Lung (tissue), 12 donors: ENCODE data around the gene CPLX3. TPM values are rescaled to one million over a fixed set of nuclear protein-coding genes. Genes with fewer than 3 reads are reported as not detected.
A peak's percentile ranks its signal among the peaks of the same experiment; 100 is the strongest.

Experiments used
- ATAC-seq: fragments of 200-7000 bp; cut with Tn5 transposase; one replicate; pipeline ENCODE4 v1.9.1; 2020; ENCODE audit warnings: moderate number of reproducible peaks; ENCODE audit not compliant: insufficient read depth, low FRiP score
- DNase-seq, 3 donors: peaks; one replicate each; pipeline ENCODE4 v3.0.0-alpha.2; 2013 to 2017
- H3K27ac ChIP-seq, 2 donors: one replicate each; pipeline ENCODE4 v1.5.1; 2013; ENCODE audit warnings: mild to moderate bottlenecking in 2 of 2, moderate library complexity in 2 of 2, control low read depth in 1 of 2, inconsistent platforms in 1 of 2, low read depth in 1 of 2, low read length in 1 of 2
- H3K27me3 ChIP-seq, 3 donors: one replicate each; pipeline ENCODE4 v1.5.1; 2013; ENCODE audit warnings: low read length in 2 of 3; ENCODE audit not compliant: control insufficient read depth in 3 of 3, insufficient read depth in 3 of 3
- H3K36me3 ChIP-seq, 4 donors: one replicate each; pipeline ENCODE4 v1.5.1; 2013; ENCODE audit warnings: low read length in 4 of 4, mild to moderate bottlenecking in 1 of 4, moderate library complexity in 1 of 4; ENCODE audit not compliant: control insufficient read depth in 4 of 4, insufficient read depth in 4 of 4
- H3K4me1 ChIP-seq, 5 donors: one replicate each; pipeline ENCODE4 v1.5.1; 2013; ENCODE audit warnings: low read length in 5 of 5, mild to moderate bottlenecking in 2 of 5, moderate library complexity in 1 of 5; ENCODE audit not compliant: control insufficient read depth in 5 of 5, insufficient read depth in 5 of 5
- H3K4me3 ChIP-seq: one replicate; pipeline ENCODE4 v1.5.1; 2013; ENCODE audit warnings: mild to moderate bottlenecking, control low read depth, moderate library complexity
- H3K9ac ChIP-seq, 2 donors: one replicate each; pipeline ENCODE4 v1.5.1; 2013; ENCODE audit warnings: low read length in 2 of 2, control low read depth in 1 of 2; ENCODE audit not compliant: insufficient read depth in 1 of 2
- H3K9me3 ChIP-seq, 4 donors: one replicate each; pipeline ENCODE4 v1.5.1; 2013; ENCODE audit warnings: low read length in 3 of 4, mild to moderate bottlenecking in 1 of 4, moderate library complexity in 1 of 4; ENCODE audit not compliant: control insufficient read depth in 4 of 4, insufficient read depth in 3 of 4
- CTCF ChIP-seq: IDR thresholded peaks from 2 replicates; pipeline ENCODE4 v1.5.1; 2012; ENCODE audit warnings: mild to moderate bottlenecking; ENCODE audit errors: control extremely low read depth, extremely low read depth
- WGBS, 2 donors: extraction: QIAGEN DNeasy Blood & Tissue Kit; methylation state at CpG; one replicate each; pipeline ENCODE4 v1.1.7; 2013; 5-methylcytosine and 5-hydroxymethylcytosine counted together
- polyA plus RNA-seq, 2 donors: library from polyadenylated mRNA; stranded (reverse); fragments of 200-250 nt; gene quantifications; one replicate each; pipeline ENCODE4 v1.2.1, GENCODE V29; 2013
- total RNA-seq, 2 donors: library from RNA; depleted of rRNA in 1 of 2; stranded (reverse); fragments of >200 nt in 1 of 2; gene quantifications; one replicate each; pipeline ENCODE4 v1.2.1, GENCODE V29; 2014 to 2021
- donor health status: control.
- donor health status: control.
- donor health status: Bipolar disorder and iron deficiency.
- donor health status: healthy.
- donor health status: DM: yes; HTN: yes; CAD: no.

CPLX3 gene
- total and polyA plus RNA-seq, 4 donors: 0.10 to 0.13 TPM; not detected in 2

GRCh38 chr15:74845581-74845980 lies 19.2 kb downstream of the CPLX3 start:
- ATAC-seq: no peak
- H3K4me1 ChIP-seq: peaks cover 0 to 15% (median 0%) of the 10 kb centered on the region in 5 donors
- H3K27ac ChIP-seq: peak overlapping the region in 1 of 2 donors; percentile 6

GRCh38 chr15:74847432-74847831 lies 21.0 kb downstream of the CPLX3 start:
- H3K4me3 ChIP-seq: no peak overlapping the region
- H3K9ac ChIP-seq: no peak overlapping the region
- 88 to 90% methylated on average over 3 of the region's 3 CpGs for WGBS, 2 donors
- no peaks in the 10 kb centered on the region for H3K9me3 ChIP-seq
- no peaks in the 10 kb centered on the region for H3K27me3 ChIP-seq
- TF ChIP-seq CTCF: no peak
- DNase-seq: no peak
- peaks cover 0 to 11% (median 0%) of the 10 kb centered on the region in 5 donors for H3K4me1 ChIP-seq
- H3K27ac ChIP-seq: no peak overlapping the region
- peaks cover 16 to 53% (median 28%) of the 10 kb centered on the region in 4 donors for H3K36me3 ChIP-seq
- no peak for ATAC-seq

More at GRCh38 chr15:74845581-74845980, 19.2 kb downstream of the CPLX3 start:
- no peak overlapping the region for H3K9ac ChIP-seq
- no peak for DNase-seq
- no peaks in the 10 kb centered on the region for H3K27me3 ChIP-seq
- 67 to 81% methylated on average over 4 of the region's 4 CpGs for WGBS, 2 donors
- peaks cover 2 to 34% (median 15%) of the 10 kb centered on the region in 4 donors for H3K36me3 ChIP-seq
- TF ChIP-seq CTCF: no peak
- no peak overlapping the region for H3K4me3 ChIP-seq
- no peaks in the 10 kb centered on the region for H3K9me3 ChIP-seq

- Histone ChIP-seq H3K4me1 (no peaks in the 10 kb centered on the region), H3K27ac (no peak overlapping the region), H3K27me3 (no peaks in the 10 kb centered on the region), H3K4me3 (no peak overlapping the region), H3K9ac (no peak overlapping the region), H3K9me3 (no peaks in the 10 kb centered on the region), H3K36me3 (peaks cover 26 to 70% (median 33%) of the 10 kb centered on the region in 4 donors)
- TF ChIP-seq CTCF: no peak
- DNase-seq (no peak), ATAC-seq (no peak)
- WGBS, 2 donors: 91 to 97% methylated on average over 4 of the region's 4 CpGs
Measured at GRCh38 chr15:74850393-74850792, 24.0 kb downstream of the CPLX3 start.

GRCh38 chr15:74851960-74852359 lies 25.5 kb downstream of the CPLX3 start:
- Histone ChIP-seq H3K27ac (no peak overlapping the region), H3K9me3 (no peaks in the 10 kb centered on the region), H3K4me3 (no peak overlapping the region), H3K36me3 (peaks cover 23 to 65% (median 32%) of the 10 kb centered on the region in 4 donors), H3K4me1 (peaks cover 0 to under 1% (median 0%) of the 10 kb centered on the region in 5 donors), H3K9ac (no peak overlapping the region), H3K27me3 (no peaks in the 10 kb centered on the region)
- TF ChIP-seq CTCF: no peak
- ATAC-seq (no peak), DNase-seq (no peak)
- 95 to 96% methylated on average over 6 to 7 of the region's 7 CpGs for WGBS, 2 donors
